ENCODE data around the gene PPFIBP2.

PPFIBP2 gene

DNA sequence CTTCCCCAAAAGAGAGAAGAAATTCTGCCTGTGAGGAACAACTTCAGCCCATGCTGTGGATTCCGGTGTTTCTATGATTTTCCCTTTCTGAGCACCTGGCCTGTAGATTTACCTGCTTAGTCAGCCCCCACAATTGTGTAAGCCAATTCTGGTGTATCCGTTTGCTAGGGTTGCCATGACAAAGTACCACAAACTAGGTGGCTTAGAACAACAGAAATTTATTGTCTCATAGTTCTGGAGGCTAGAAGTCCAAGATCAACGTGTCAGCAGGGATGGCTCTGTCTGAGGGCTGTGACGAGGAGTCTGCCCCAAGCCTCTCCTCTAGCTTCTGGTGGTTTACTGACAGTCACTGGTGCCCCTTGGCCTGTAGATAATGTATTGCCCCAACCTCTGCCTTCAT, 175.4 kb downstream of the PPFIBP2 start:
- Histone ChIP-seq H3K27me3 (ENCODE audit: control insufficient read depth, insufficient read depth, low read length) (no peaks in the 10 kb centered on the region), H3K4me2 (ENCODE audit: low read length) (no peak overlapping the region), H3K9ac (no peak overlapping the region), H3K79me2 (no peaks in the 10 kb centered on the region), H3K9me3 (ENCODE audit: control insufficient read depth, low read length) (no peaks in the 10 kb centered on the region), H3K4me3 (ENCODE audit: low read depth, low read length) (no peak overlapping the region), H3K36me3 (ENCODE audit: control insufficient read depth, insufficient read depth, low read length) (no peaks in the 10 kb centered on the region), H2AFZ (no peak overlapping the region), H3K4me1 (peaks cover 12% of the 10 kb centered on the region), H3K27ac (no peak overlapping the region)
- TF ChIP-seq, protein P1, sequence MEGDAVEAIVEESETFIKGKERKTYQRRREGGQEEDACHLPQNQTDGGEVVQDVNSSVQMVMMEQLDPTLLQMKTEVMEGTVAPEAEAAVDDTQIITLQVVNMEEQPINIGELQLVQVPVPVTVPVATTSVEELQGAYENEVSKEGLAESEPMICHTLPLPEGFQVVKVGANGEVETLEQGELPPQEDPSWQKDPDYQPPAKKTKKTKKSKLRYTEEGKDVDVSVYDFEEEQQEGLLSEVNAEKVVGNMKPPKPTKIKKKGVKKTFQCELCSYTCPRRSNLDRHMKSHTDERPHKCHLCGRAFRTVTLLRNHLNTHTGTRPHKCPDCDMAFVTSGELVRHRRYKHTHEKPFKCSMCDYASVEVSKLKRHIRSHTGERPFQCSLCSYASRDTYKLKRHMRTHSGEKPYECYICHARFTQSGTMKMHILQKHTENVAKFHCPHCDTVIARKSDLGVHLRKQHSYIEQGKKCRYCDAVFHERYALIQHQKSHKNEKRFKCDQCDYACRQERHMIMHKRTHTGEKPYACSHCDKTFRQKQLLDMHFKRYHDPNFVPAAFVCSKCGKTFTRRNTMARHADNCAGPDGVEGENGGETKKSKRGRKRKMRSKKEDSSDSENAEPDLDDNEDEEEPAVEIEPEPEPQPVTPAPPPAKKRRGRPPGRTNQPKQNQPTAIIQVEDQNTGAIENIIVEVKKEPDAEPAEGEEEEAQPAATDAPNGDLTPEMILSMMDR (IDR thresholded peaks at IDR 0.05) = no peak

DNA sequence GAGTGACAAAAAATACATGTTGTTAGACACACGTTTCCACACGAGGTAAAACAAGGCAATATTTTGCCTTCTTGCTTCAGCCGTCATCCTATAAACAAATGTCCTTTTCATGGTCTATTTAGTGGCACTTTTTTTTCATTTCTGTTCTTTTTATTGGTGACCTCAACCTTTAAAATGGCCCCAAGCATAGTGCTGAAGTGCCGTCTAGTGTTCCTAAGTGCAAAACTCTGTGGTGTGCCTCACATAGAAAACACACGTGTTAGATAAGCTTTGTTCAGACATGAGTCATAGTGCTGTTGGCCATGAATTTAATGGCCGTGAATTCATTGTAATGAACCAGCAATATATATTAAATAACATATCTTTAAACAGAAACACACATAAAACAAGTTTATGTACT, 176.8 kb downstream of the PPFIBP2 start:
- H3K4me2 ChIP-seq (ENCODE audit: low read length) = no peak overlapping the region
- no peak overlapping the region for H3K9ac ChIP-seq
- H3K4me1 ChIP-seq = peaks cover 12% of the 10 kb centered on the region
- no peaks in the 10 kb centered on the region for H3K36me3 ChIP-seq (ENCODE audit: control insufficient read depth, insufficient read depth, low read length)
- TF ChIP-seq, protein P1 (IDR thresholded peaks at IDR 0.05) = no peak
- H3K9me3 ChIP-seq (ENCODE audit: control insufficient read depth, low read length) = no peaks in the 10 kb centered on the region
- no peak overlapping the region for H3K4me3 ChIP-seq (ENCODE audit: low read depth, low read length)
- no peaks in the 10 kb centered on the region for H3K27me3 ChIP-seq (ENCODE audit: control insufficient read depth, insufficient read depth, low read length)
- H3K27ac ChIP-seq = no peak overlapping the region
- no peak overlapping the region for H2AFZ ChIP-seq
- no peaks in the 10 kb centered on the region for H3K79me2 ChIP-seq

DNA sequence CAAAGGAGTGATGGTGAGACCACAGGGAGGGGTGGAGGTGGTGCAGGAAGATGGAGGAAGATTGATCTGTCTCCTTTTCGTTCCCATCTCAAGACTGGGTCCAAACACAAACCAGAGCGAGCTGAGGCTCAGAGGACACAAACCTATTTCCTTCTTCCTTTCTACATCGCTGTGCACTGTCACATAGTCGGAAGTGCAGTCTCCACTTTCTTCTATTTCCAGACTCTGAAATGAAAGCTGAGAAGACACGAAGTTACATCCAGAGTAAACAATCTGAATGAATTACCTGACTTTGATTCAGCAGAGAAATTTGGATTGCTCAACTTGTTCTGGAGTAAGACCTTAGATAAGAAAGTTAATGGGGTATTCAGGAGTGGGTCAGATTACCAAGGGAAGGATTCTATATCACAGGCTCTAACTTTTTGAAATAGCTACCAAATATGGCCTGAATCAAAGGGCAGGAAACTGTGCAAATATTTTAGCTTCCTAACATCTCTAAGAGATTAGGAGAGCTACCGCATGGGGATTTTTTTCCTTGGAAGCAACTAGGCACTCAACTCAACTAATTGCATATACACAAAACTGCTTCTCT, 178.1 kb downstream of the PPFIBP2 start:
- TF ChIP-seq, protein P1 (IDR thresholded peaks at IDR 0.05) = no peak
- Histone ChIP-seq H3K9ac (no peak overlapping the region), H3K9me3 (ENCODE audit: control insufficient read depth, low read length) (no peaks in the 10 kb centered on the region), H3K27ac (peak overlapping the region; percentile 29), H3K36me3 (ENCODE audit: control insufficient read depth, insufficient read depth, low read length) (no peaks in the 10 kb centered on the region), H3K4me3 (ENCODE audit: low read depth, low read length) (no peak overlapping the region), H2AFZ (no peak overlapping the region), H3K4me2 (ENCODE audit: low read length) (no peak overlapping the region), H3K27me3 (ENCODE audit: control insufficient read depth, insufficient read depth, low read length) (no peaks in the 10 kb centered on the region), H3K79me2 (no peaks in the 10 kb centered on the region), H3K4me1 (peaks cover 12% of the 10 kb centered on the region)

DNA sequence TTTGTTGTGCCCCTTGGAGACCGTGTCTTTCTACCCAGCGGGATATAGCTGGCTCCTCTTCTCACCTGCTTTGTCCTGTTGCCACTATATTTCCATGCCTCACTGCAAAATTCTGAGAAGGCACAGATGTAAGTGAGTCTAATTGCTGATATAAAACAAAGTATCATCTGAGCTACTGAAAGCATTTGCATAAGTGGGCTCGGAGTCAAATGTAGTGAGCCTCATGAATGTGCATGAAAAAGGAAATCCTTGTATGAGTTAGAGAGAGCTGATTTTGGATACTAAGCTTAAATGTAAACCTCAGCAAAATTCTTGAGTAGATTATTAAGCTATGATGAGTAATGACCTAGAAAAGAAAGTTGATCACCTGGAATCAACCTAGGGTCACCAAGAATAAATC, 178.6 kb downstream of the PPFIBP2 start:
- H3K36me3 ChIP-seq (ENCODE audit: control insufficient read depth, insufficient read depth, low read length) = no peaks in the 10 kb centered on the region
- no peaks in the 10 kb centered on the region for H3K79me2 ChIP-seq
- H3K27ac ChIP-seq = peak overlapping the region; percentile 29
- no peak overlapping the region for H3K4me3 ChIP-seq (ENCODE audit: low read depth, low read length)
- H2AFZ ChIP-seq = no peak overlapping the region
- H3K9me3 ChIP-seq (ENCODE audit: control insufficient read depth, low read length) = no peaks in the 10 kb centered on the region
- TF ChIP-seq, protein P1 (IDR thresholded peaks at IDR 0.05) = no peak
- H3K4me1 ChIP-seq = peaks cover 12% of the 10 kb centered on the region
- H3K9ac ChIP-seq = no peak overlapping the region
- H3K4me2 ChIP-seq (ENCODE audit: low read length) = no peak overlapping the region
- H3K27me3 ChIP-seq (ENCODE audit: control insufficient read depth, insufficient read depth, low read length) = no peaks in the 10 kb centered on the region

DNA sequence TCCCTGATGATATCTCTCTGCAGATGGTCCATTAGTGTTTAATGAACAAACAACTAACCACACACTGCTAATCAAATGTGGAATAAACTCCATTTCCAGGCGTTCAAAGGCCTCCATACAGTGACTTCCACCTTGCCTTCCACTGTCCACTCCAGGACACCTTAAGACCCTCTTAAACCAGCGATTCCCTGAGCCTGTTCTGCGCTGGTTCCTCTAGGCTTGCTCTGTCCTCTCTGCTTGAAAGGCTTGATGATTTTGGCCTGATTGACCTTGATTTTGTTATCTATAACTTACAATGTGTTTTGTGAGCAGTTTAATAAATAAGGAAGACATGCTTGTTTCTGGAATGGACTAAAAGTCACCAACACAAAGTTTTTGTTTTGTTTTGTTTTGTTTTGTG, 180.4 kb downstream of the PPFIBP2 start:
- no peaks in the 10 kb centered on the region for H3K9me3 ChIP-seq (ENCODE audit: control insufficient read depth, low read length)
- TF ChIP-seq, protein P1 (IDR thresholded peaks at IDR 0.05) = no peak
- peaks cover 12% of the 10 kb centered on the region for H3K4me1 ChIP-seq
- peak overlapping the region; percentile 35 for H2AFZ ChIP-seq
- no peak overlapping the region for H3K4me2 ChIP-seq (ENCODE audit: low read length)
- no peak overlapping the region for H3K4me3 ChIP-seq (ENCODE audit: low read depth, low read length)
- H3K27ac ChIP-seq = no peak overlapping the region
- no peaks in the 10 kb centered on the region for H3K79me2 ChIP-seq
- H3K27me3 ChIP-seq (ENCODE audit: control insufficient read depth, insufficient read depth, low read length) = no peaks in the 10 kb centered on the region
- no peak overlapping the region for H3K9ac ChIP-seq
- H3K36me3 ChIP-seq (ENCODE audit: control insufficient read depth, insufficient read depth, low read length) = no peaks in the 10 kb centered on the region
